HepG2 (cell line): ENCODE results near the gene TMEM63C. TPM values are rescaled to one million over a fixed set of nuclear protein-coding genes. Genes with fewer than 3 reads are reported as not detected.

Experiments
- ATAC-seq: fragments of 200-7000 bp; cut with Tn5 transposase; 3 replicates; pipeline ENCODE4 v1.9.1; 2020; ENCODE audit warnings: mild to moderate bottlenecking, moderate library complexity
- BruUV-seq: library from RNA; stranded (reverse); fragments of 400-500 nt; replicated peaks from 2 replicates; lab custom pipeline; 2021; lab: Mats Ljungman, UMichigan
- CTCF ChIA-PET: fragments of 300-600 bp; formaldehyde crosslinking; extraction: SDS; loops from one replicate; lab custom pipeline; 2021; ENCODE audit warnings: low total read pairs, inconsistent platforms, low intra/inter-chr PET ratio; lab: Yijun Ruan, JAX
- POLR2A ChIA-PET: fragments of 350-600 bp; sonication (Branson Sonifier 250); formaldehyde crosslinking; loops from one replicate; lab custom pipeline; 2020; ENCODE audit warnings: antibody characterized with exemption, inconsistent platforms; lab: Yijun Ruan, JAX
- DNase-seq: peaks from one replicate; pipeline ENCODE4 v3.0.0-alpha.2; 2015; ENCODE audit warnings: low spot score
- FAIRE-seq: peaks from 3 replicates; lab custom pipeline; 2011; peaks lifted over from hg19 to GRCh38; lab: Jason Lieb, UNC
- H2AFZ ChIP-seq: one replicate; pipeline ENCODE4 v1.6.1; 2011; ENCODE audit warnings: low read length, inconsistent platforms
- H3K27ac ChIP-seq: fragments of 300-600 bp; 3 replicates; pipeline ENCODE4 v1.8.0; 2011; ENCODE audit warnings: mixed run types, mild to moderate bottlenecking, mixed read lengths, low read length, inconsistent platforms; ENCODE audit not compliant: insufficient read depth; ENCODE audit errors: extremely low read length
- H3K27me3 ChIP-seq, 2 experiments: fragments of 200-600 bp in 1 of 2; 2 replicates in 1 of 2; 3 replicates in 1 of 2; pipeline versions ENCODE4 v1.6.0 to v1.8.0; 2011; ENCODE audit warnings: low read length in 2 of 2, mild to moderate bottlenecking in 2 of 2, moderate library complexity in 2 of 2, inconsistent platforms in 1 of 2; ENCODE audit not compliant: insufficient read depth in 2 of 2, control insufficient read depth in 1 of 2
- H3K36me3 ChIP-seq, 2 experiments: fragments of 200-600 bp in 1 of 2; replicated peaks in 1 of 2; 2 replicates in 1 of 2; 3 replicates in 1 of 2; pipeline versions ENCODE4 v1.5.1 to v1.8.0; 2011; ENCODE audit warnings: low read length in 2 of 2, inconsistent platforms in 1 of 2; ENCODE audit not compliant: insufficient read depth in 2 of 2, control insufficient read depth in 1 of 2
- H3K4me1 ChIP-seq: 2 replicates; pipeline ENCODE4 v1.5.1; 2012; ENCODE audit warnings: low read length, inconsistent platforms; ENCODE audit not compliant: insufficient read depth
- H3K4me2 ChIP-seq: 2 replicates; pipeline ENCODE4 v1.6.0; 2011; ENCODE audit warnings: low read depth, low read length, inconsistent platforms
- H3K4me3 ChIP-seq, 3 experiments: fragments of 200-600 bp in 1 of 3; sonication (generic), shearing (Covaris generic) in 1 of 3; replicated peaks in 1 of 3; 2 replicates each; pipeline ENCODE4 v1.5.1; 2011 to 2016; ENCODE audit warnings: low read length in 3 of 3, inconsistent platforms in 2 of 3, low read depth in 2 of 3, mild to moderate bottlenecking in 2 of 3, control low read depth in 1 of 3, mixed read lengths in 1 of 3; ENCODE audit not compliant: insufficient read depth in 1 of 3
- H3K79me2 ChIP-seq: one replicate; pipeline ENCODE4 v1.6.1; 2011; ENCODE audit warnings: low read length, inconsistent platforms; ENCODE audit not compliant: insufficient read depth
- H3K9ac ChIP-seq: 2 replicates; pipeline ENCODE4 v1.6.0; 2011; ENCODE audit warnings: mild to moderate bottlenecking, low read depth, low read length, inconsistent platforms; ENCODE audit not compliant: insufficient read depth
- H3K9me3 ChIP-seq: 2 replicates; pipeline ENCODE4 v1.5.1; 2012; ENCODE audit warnings: mild to moderate bottlenecking, low read length
- H4K20me1 ChIP-seq: 2 replicates; pipeline ENCODE4 v1.6.0; 2011; ENCODE audit warnings: inconsistent platforms, mild to moderate bottlenecking, low read length, moderate library complexity; ENCODE audit not compliant: insufficient read depth
- ARID2 ChIP-seq: sonication (generic); formaldehyde crosslinking; IDR thresholded peaks from 2 replicates; pipeline ENCODE4 v1.8.1; 2022; ENCODE audit warnings: mild to moderate bottlenecking, missing genetic modification reagents, borderline replicate concordance
- MBD4 ChIP-seq: IDR thresholded peaks from 2 replicates; pipeline ENCODE4 v1.6.1; 2012; ENCODE audit warnings: low read length, inconsistent platforms, borderline replicate concordance
- PHF8 ChIP-seq: sonication (generic); formaldehyde crosslinking; IDR thresholded peaks from 2 replicates; pipeline ENCODE4 v1.5.0; 2020; ENCODE audit warnings: missing genetic modification reagents
- STAG1 ChIP-seq: sonication (generic); formaldehyde crosslinking; IDR thresholded peaks from 2 replicates; pipeline ENCODE4 v1.4.0; 2020; ENCODE audit warnings: missing genetic modification reagents
- WGBS: methylation state at CpG from one replicate; pipeline ENCODE4 v1.1.6; 2017; ENCODE audit warnings: low lambda C conversion rate; 5-methylcytosine and 5-hydroxymethylcytosine counted together
- in situ Hi-C: cut with HindIII; loops from 2 replicates; pipeline ENCODE4 v1.10.0; 2017; ENCODE audit warnings: low pct_unique_long_range_greater_than_20kb; ENCODE audit not compliant: extremely low pct_ligation_motif_present
- intact Hi-C: fragments of 100-400 bp; cut with micrococcal nuclease; formaldehyde crosslinking; loops from one replicate; pipeline ENCODE4 v1.10.0; 2022; ENCODE audit not compliant: unreplicated experiment
- polyA plus RNA-seq, 8 experiments: library from polyadenylated mRNA; depleted of rRNA in 3 of 8; stranded (reverse) in 7 of 8; unstranded in 1 of 8; fragments of >200 nt; fragmentation: Illumina TruSeq in 4 of 8; extraction: Trizol in 4 of 8; gene quantifications; 2 replicates each; pipeline versions ENCODE4 v1.2.1 to v1.2.3, GENCODE V29; 2011 to 2016; ENCODE audit warnings: low read depth in 4 of 8, missing spikeins in 1 of 8, mixed read lengths in 1 of 8; ENCODE audit not compliant: insufficient read depth in 1 of 8
- total RNA-seq, 5 experiments: library from RNA; depleted of rRNA; stranded (reverse); fragments of >200 nt; fragmentation: Illumina TruSeq; extraction: Trizol; gene quantifications; 2 replicates each; pipeline ENCODE4 v1.2.3, GENCODE V29; 2016; ENCODE audit warnings: low read depth in 1 of 5
- TF ChIP-seq, protein P1 (sequence below): sonication (generic); formaldehyde crosslinking; IDR thresholded peaks from 2 replicates; pipeline ENCODE4 v1.5.0; 2020; ENCODE audit warnings: mild to moderate bottlenecking, missing genetic modification reagents, moderate library complexity
- TF ChIP-seq, protein P2 (sequence below): sonication (generic); formaldehyde crosslinking; IDR thresholded peaks from 2 replicates; pipeline ENCODE4 v1.8.1; 2023; ENCODE audit warnings: mild to moderate bottlenecking, missing genetic modification reagents
- TF ChIP-seq, protein P3 (sequence below): sonication (generic); formaldehyde crosslinking; IDR thresholded peaks from 2 replicates; pipeline ENCODE4 v1.8.0; 2022; ENCODE audit warnings: mild to moderate bottlenecking, missing genetic modification reagents, moderate library complexity
- TF ChIP-seq, protein P4 (sequence below): sonication (generic); formaldehyde crosslinking; conservative IDR thresholded peaks from 2 replicates; pipeline ENCODE4 v1.4.0; 2020; ENCODE audit warnings: missing genetic modification reagents

Gene TMEM63C
- total and polyA plus RNA-seq, 2 of the 13 experiments (the other 11 are each of a cell fraction or from before 2014, with no cell fraction given) = 0.17 to 0.27 TPM

DNA sequence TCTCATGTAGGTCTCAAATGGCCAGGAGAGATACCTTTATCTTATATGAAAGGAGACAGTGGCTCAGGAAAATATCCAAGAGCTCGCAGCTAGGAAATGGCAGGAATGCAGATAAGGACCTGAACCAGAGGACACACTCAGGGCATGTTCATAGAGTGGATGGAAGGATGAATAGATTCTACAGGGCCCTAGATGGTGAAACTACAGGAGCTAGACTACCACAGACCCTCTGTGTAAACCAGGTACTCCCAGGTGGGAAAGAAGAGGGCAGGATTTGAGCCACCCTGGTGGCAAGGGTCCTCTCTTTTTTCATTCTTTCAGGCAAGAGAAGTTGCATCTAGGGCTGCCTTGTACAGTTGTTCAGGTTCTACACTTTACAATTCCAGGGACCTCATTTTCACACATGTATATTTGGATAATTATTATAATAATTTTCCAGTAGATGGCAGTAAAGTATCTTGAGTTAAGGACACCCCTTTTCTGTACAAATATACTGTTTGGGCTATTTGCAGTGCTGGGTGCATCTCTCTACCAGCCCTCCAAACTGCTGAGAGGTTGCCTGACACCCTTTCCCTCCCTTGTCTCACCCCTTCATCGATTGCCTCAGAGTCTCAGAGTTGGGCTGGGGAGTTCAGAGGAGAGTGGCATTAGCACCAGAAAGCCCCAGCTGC is 29.5 kb upstream of the TMEM63C start:
- peaks cover 0 to 11% of the 10 kb centered on the region in 2 experiments; a peak in 3 of 5 replicates for H3K27me3 ChIP-seq
- intact Hi-C loops (loop anchor here (1.0 to 10.0 kb wide), 3 partner anchors 61 to 403 kb away; no protein-coding TSS in a partner anchor), in situ Hi-C loops (no loop called here)
- no peaks in the 10 kb centered on the region for H3K9me3 ChIP-seq
- no peaks in the 10 kb centered on the region for H4K20me1 ChIP-seq
- FAIRE-seq (no peak), ATAC-seq (peak; percentile 67), DNase-seq (no peak)
- H3K79me2 ChIP-seq = no peaks in the 10 kb centered on the region
- whole genome bisulfite sequencing = 0% methylated on average over 2 of the region's 2 CpGs
- H3K4me2 ChIP-seq = no peak overlapping the region
- TF ChIP-seq PHF8 (CRISPR knock-in tag) (no peak), STAG1 (CRISPR knock-in tag) (peak; percentile 38), ARID2 (CRISPR knock-in tag) (no peak)
- TF ChIP-seq, protein P1, sequence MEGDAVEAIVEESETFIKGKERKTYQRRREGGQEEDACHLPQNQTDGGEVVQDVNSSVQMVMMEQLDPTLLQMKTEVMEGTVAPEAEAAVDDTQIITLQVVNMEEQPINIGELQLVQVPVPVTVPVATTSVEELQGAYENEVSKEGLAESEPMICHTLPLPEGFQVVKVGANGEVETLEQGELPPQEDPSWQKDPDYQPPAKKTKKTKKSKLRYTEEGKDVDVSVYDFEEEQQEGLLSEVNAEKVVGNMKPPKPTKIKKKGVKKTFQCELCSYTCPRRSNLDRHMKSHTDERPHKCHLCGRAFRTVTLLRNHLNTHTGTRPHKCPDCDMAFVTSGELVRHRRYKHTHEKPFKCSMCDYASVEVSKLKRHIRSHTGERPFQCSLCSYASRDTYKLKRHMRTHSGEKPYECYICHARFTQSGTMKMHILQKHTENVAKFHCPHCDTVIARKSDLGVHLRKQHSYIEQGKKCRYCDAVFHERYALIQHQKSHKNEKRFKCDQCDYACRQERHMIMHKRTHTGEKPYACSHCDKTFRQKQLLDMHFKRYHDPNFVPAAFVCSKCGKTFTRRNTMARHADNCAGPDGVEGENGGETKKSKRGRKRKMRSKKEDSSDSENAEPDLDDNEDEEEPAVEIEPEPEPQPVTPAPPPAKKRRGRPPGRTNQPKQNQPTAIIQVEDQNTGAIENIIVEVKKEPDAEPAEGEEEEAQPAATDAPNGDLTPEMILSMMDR (CRISPR knock-in tag) = peak; percentile 43
- H3K36me3 ChIP-seq = no peaks in the 10 kb centered on the region
- no peak overlapping the region for H3K9ac ChIP-seq
- ChIA-PET POLR2A (no interaction called here), CTCF (interaction anchor here (0.6 to 1.9 kb wide), 3 partner anchors 12 to 161 kb away, joined by 3 to 8 read pairs (median 6); no protein-coding TSS in a partner anchor)
- no TSS peak for BruUV-seq
- H3K4me1 ChIP-seq = no peaks in the 10 kb centered on the region
- no peak overlapping the region for H3K27ac ChIP-seq
- no peak overlapping the region for H2AFZ ChIP-seq
- no peak overlapping the region for H3K4me3 ChIP-seq

DNA sequence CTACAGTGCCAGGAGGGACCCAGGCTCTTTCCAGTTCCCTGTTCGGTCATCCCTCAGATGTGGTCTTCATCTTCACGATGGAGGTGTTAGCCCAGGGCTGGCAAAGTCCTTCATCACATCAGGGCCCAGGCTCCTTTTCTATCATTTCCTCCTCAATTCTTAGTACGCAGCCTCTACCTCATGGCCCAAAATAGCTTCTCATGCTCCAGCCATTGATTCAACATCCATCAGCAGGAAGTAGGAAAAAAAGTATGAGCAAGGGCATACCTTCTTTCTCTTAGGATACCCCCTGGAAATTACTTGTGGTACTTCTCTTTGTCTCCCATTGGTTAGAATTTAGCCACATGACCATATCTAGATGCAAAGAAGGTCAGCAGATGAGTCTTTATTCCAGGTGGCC is 27.8 kb upstream of the TMEM63C start:
- Histone ChIP-seq H3K9me3 (no peaks in the 10 kb centered on the region), H3K79me2 (no peaks in the 10 kb centered on the region), H3K4me1 (no peaks in the 10 kb centered on the region), H3K4me3 (no peak overlapping the region), H3K27ac (no peak overlapping the region), H3K27me3 (peaks cover 0 to 12% of the 10 kb centered on the region in 2 experiments; a peak in 3 of 5 replicates), H3K4me2 (no peak overlapping the region), H2AFZ (no peak overlapping the region), H4K20me1 (no peaks in the 10 kb centered on the region), H3K9ac (no peak overlapping the region), H3K36me3 (no peaks in the 10 kb centered on the region)
- DNase-seq (no peak), FAIRE-seq (no peak), ATAC-seq (no peak)
- CTCF ChIA-PET = no interaction called here
- intact Hi-C loops = loop anchor here (5.0 to 10.0 kb wide), 2 partner anchors 158 to 401 kb away; no protein-coding TSS in a partner anchor
- BruUV-seq = no TSS peak
- WGBS = 2% methylated on average over 3 of the region's 3 CpGs
- POLR2A ChIA-PET = no interaction called here
- in situ Hi-C loops = no loop called here
- no peak for TF ChIP-seq MBD4
- TF ChIP-seq, protein P2, sequence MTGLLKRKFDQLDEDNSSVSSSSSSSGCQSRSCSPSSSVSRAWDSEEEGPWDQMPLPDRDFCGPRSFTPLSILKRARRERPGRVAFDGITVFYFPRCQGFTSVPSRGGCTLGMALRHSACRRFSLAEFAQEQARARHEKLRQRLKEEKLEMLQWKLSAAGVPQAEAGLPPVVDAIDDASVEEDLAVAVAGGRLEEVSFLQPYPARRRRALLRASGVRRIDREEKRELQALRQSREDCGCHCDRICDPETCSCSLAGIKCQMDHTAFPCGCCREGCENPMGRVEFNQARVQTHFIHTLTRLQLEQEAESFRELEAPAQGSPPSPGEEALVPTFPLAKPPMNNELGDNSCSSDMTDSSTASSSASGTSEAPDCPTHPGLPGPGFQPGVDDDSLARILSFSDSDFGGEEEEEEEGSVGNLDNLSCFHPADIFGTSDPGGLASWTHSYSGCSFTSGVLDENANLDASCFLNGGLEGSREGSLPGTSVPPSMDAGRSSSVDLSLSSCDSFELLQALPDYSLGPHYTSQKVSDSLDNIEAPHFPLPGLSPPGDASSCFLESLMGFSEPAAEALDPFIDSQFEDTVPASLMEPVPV (CRISPR knock-in tag) = no peak
- TF ChIP-seq, protein P3, sequence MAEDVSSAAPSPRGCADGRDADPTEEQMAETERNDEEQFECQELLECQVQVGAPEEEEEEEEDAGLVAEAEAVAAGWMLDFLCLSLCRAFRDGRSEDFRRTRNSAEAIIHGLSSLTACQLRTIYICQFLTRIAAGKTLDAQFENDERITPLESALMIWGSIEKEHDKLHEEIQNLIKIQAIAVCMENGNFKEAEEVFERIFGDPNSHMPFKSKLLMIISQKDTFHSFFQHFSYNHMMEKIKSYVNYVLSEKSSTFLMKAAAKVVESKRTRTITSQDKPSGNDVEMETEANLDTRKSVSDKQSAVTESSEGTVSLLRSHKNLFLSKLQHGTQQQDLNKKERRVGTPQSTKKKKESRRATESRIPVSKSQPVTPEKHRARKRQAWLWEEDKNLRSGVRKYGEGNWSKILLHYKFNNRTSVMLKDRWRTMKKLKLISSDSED (CRISPR knock-in tag) = no peak
- TF ChIP-seq, protein P4, sequence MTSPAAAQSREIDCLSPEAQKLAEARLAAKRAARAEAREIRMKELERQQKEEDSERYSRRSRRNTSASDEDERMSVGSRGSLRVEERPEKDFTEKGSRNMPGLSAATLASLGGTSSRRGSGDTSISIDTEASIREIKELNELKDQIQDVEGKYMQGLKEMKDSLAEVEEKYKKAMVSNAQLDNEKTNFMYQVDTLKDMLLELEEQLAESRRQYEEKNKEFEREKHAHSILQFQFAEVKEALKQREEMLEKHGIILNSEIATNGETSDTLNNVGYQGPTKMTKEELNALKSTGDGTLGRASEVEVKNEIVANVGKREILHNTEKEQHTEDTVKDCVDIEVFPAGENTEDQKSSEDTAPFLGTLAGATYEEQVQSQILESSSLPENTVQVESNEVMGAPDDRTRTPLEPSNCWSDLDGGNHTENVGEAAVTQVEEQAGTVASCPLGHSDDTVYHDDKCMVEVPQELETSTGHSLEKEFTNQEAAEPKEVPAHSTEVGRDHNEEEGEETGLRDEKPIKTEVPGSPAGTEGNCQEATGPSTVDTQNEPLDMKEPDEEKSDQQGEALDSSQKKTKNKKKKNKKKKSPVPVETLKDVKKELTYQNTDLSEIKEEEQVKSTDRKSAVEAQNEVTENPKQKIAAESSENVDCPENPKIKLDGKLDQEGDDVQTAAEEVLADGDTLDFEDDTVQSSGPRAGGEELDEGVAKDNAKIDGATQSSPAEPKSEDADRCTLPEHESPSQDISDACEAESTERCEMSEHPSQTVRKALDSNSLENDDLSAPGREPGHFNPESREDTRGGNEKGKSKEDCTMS = no peak
